ENCODE measurements around the gene ABCG8.

The ABCG8 gene

GRCh38 chr2:43838560-43839267 lies at the start of gene ABCG8, which contains the start of gene ABCG5:
ABCG8 (plus strand) TSS chr2:43838971; CDS start chr2:43839054, 83 bp downstream.
ABCG5 (minus strand) TSS chr2:43838839; CDS start chr2:43838679, 160 bp downstream.
- DNase-seq (ENCODE audit: low read depth), result no peak

GRCh38 chr2:43790147-43790546 lies 48.6 kb upstream of the ABCG8 start:
- DNase-seq (ENCODE audit: low read depth), result no peak

GRCh38 chr2:43791035-43791765 lies 47.6 kb upstream of the ABCG8 start:
- no peak for DNase-seq (ENCODE audit: low read depth)

GRCh38 chr2:43792653-43793052 lies 46.1 kb upstream of the ABCG8 start:
- DNase-seq (ENCODE audit: low read depth), result no peak

GRCh38 chr2:43794956-43795355 lies 43.8 kb upstream of the ABCG8 start:
- DNase-seq (ENCODE audit: low read depth), result no peak

GRCh38 chr2:43796206-43796605 lies 42.6 kb upstream of the ABCG8 start:
- DNase-seq (ENCODE audit: low read depth), result no peak

GRCh38 chr2:43798300-43798699 lies 40.5 kb upstream of the ABCG8 start:
- no peak for DNase-seq (ENCODE audit: low read depth)

- no peak for DNase-seq (ENCODE audit: low read depth)
Observed at GRCh38 chr2:43800894-43801293, 37.9 kb upstream of the ABCG8 start.

GRCh38 chr2:43802135-43802534 lies 36.6 kb upstream of the ABCG8 start:
- no peak for DNase-seq (ENCODE audit: low read depth)

GRCh38 chr2:43803113-43803512 lies 35.7 kb upstream of the ABCG8 start:
- no peak for DNase-seq (ENCODE audit: low read depth)

- no peak for DNase-seq (ENCODE audit: low read depth)
Observed at GRCh38 chr2:43806719-43807031, 32.1 kb upstream of the ABCG8 start.

- DNase-seq (ENCODE audit: low read depth), result no peak
Observed at GRCh38 chr2:43810452-43810851, 28.3 kb upstream of the ABCG8 start.

- no peak for DNase-seq (ENCODE audit: low read depth)
Observed at GRCh38 chr2:43810888-43811287, 27.9 kb upstream of the ABCG8 start.

- DNase-seq (ENCODE audit: low read depth), result no peak
Observed at GRCh38 chr2:43812006-43812405, 26.8 kb upstream of the ABCG8 start.

GRCh38 chr2:43812947-43813346 lies 25.8 kb upstream of the ABCG8 start:
- no peak for DNase-seq (ENCODE audit: low read depth)

GRCh38 chr2:43814711-43815110 lies 24.1 kb upstream of the ABCG8 start:
- no peak for DNase-seq (ENCODE audit: low read depth)

- no peak for DNase-seq (ENCODE audit: low read depth)
Observed at GRCh38 chr2:43818761-43819160, 20.0 kb upstream of the ABCG8 start.

- no peak for DNase-seq (ENCODE audit: low read depth)
Observed at GRCh38 chr2:43819491-43820163, 19.1 kb upstream of the ABCG8 start.

- DNase-seq (ENCODE audit: low read depth), result no peak
Observed at GRCh38 chr2:43822839-43823238, 15.9 kb upstream of the ABCG8 start.

GRCh38 chr2:43823751-43824150 lies 15.0 kb upstream of the ABCG8 start:
- no peak for DNase-seq (ENCODE audit: low read depth)

- no peak for DNase-seq (ENCODE audit: low read depth)
Observed at GRCh38 chr2:43824512-43824911, 14.3 kb upstream of the ABCG8 start.

- no peak for DNase-seq (ENCODE audit: low read depth)
Observed at GRCh38 chr2:43824951-43825493, 13.7 kb upstream of the ABCG8 start.

GRCh38 chr2:43825841-43826240 lies 12.9 kb upstream of the ABCG8 start:
- no peak for DNase-seq (ENCODE audit: low read depth)
